A673 (cell line): Measurements from ENCODE around the gene PSMG3. TPM values are rescaled to one million over a fixed set of nuclear protein-coding genes. Genes with fewer than 3 reads are reported as not detected.

Experiments used
- BruUV-seq: library from RNA; stranded (reverse); fragments of 400-500 nt; replicated peaks from 2 replicates; lab custom pipeline; 2021; lab: Mats Ljungman, UMichigan
- CTCF ChIA-PET: fragments of 300-600 bp; sonication (Branson Sonifier 250); formaldehyde crosslinking; loops from one replicate; lab custom pipeline; 2022; ENCODE audit warnings: antibody characterized with exemption; lab: Charles Lee
- POLR2A ChIA-PET: fragments of 300-600 bp; sonication (Branson Sonifier 250); formaldehyde crosslinking; loops from one replicate; lab custom pipeline; 2022; ENCODE audit warnings: antibody characterized with exemption; ENCODE audit not compliant: low non-redundant PET; lab: Charles Lee
- DNase-seq: peaks from one replicate; pipeline ENCODE4 v3.0.0-alpha.2; 2015; ENCODE audit warnings: low spot score
- H3K27ac ChIP-seq: fragments of 200-600 bp; sonication (generic); 2 replicates; pipeline ENCODE4 v1.5.1; 2016; ENCODE audit warnings: mixed run types, low read depth, mild to moderate bottlenecking, mixed read lengths, antibody characterized with exemption, low read length; ENCODE audit not compliant: poor library complexity, severe bottlenecking
- H3K27me3 ChIP-seq: fragments of 200-600 bp; sonication (generic); replicated peaks from 2 replicates; pipeline ENCODE4 v1.6.1; 2017; ENCODE audit warnings: mixed run types, low read depth, mild to moderate bottlenecking, mixed read lengths, antibody characterized with exemption, low read length; ENCODE audit not compliant: insufficient read depth, poor library complexity
- H3K36me3 ChIP-seq: fragments of 200-600 bp; sonication (generic); 2 replicates; pipeline ENCODE4 v1.6.1; 2016; ENCODE audit warnings: mixed run types, mild to moderate bottlenecking, mixed read lengths, antibody characterized with exemption, low read length; ENCODE audit not compliant: insufficient read depth, poor library complexity, severe bottlenecking
- H3K4me1 ChIP-seq: fragments of 200-600 bp; sonication (generic); 2 replicates; pipeline ENCODE4 v1.6.1; 2017; ENCODE audit warnings: mixed run types, mild to moderate bottlenecking, mixed read lengths, antibody characterized with exemption, low read length; ENCODE audit not compliant: insufficient read depth, poor library complexity, severe bottlenecking
- H3K4me3 ChIP-seq: fragments of 200-600 bp; sonication (generic); 2 replicates; pipeline ENCODE4 v1.5.1; 2016; ENCODE audit warnings: low read depth, mixed run types, mild to moderate bottlenecking, mixed read lengths, low read length; ENCODE audit not compliant: poor library complexity, severe bottlenecking
- H3K9me3 ChIP-seq: fragments of 200-600 bp; sonication (generic); 2 replicates; pipeline ENCODE4 v1.6.1; 2016; ENCODE audit warnings: mixed run types, low read depth, mild to moderate bottlenecking, mixed read lengths, antibody characterized with exemption, low read length; ENCODE audit not compliant: poor library complexity, severe bottlenecking
- EZH2 ChIP-seq: fragments of 200-600 bp; sonication (generic); IDR thresholded peaks from 2 replicates; pipeline ENCODE4 v1.6.1; 2017; ENCODE audit warnings: borderline replicate concordance, low read depth, mild to moderate bottlenecking, mixed read lengths, antibody characterized with exemption, low read length; ENCODE audit not compliant: poor library complexity, severe bottlenecking
- intact Hi-C: fragments of 100-400 bp; cut with micrococcal nuclease; formaldehyde crosslinking; loops from one replicate; pipeline ENCODE4 v1.10.0; 2022; ENCODE audit not compliant: unreplicated experiment
- total RNA-seq: library from RNA; stranded (reverse); gene quantifications from 2 replicates; pipeline ENCODE4 v1.2.3, GENCODE V29; 2021
- TF ChIP-seq, protein P1 (sequence below): fragments of 300-800, 200-600 bp; sonication (generic); conservative IDR thresholded peaks from 2 replicates; pipeline ENCODE4 v1.5.1; 2017; ENCODE audit warnings: low read depth, mild to moderate bottlenecking, antibody characterized with exemption, low read length, moderate library complexity, mixed read lengths

Gene PSMG3
- total RNA-seq, 1 experiment from 2014 or later, result 54.9 TPM

DNA sequence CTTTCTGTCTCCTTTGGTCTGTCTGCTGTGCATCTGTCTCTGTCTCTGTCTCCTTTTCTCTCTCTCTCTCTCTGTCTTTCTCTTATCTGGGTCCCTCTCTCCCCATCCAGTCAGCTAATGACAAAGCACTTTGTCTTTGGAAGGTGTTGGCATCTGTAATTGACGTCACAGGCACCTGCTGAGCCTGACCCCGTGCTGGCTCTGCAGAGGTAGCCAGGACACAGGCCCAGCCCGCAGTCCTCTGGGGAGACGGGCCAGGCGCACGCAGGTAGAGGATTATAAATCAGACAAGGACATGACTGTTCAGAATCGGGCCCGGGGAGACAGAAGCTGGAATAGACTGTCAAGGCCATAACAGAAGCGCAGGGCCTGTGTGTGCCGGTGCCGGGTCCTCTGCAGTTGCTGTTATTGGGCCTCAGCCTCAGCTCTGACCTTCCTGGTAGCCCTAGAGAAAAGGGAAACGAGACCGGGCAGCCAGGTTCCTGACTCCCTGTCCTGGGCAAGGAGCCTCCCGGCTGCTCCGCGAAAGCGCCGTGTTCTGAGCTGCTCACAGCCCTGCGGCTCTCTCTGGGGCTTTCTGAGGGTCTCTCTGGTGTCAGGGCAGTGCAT is 10.7 kb upstream of the PSMG3 start:
- peaks cover 4% of the 10 kb centered on the region for H3K4me1 ChIP-seq
- H3K27ac ChIP-seq, result no peak overlapping the region
- TF ChIP-seq EZH2, result no peak
- TF ChIP-seq, protein P1, sequence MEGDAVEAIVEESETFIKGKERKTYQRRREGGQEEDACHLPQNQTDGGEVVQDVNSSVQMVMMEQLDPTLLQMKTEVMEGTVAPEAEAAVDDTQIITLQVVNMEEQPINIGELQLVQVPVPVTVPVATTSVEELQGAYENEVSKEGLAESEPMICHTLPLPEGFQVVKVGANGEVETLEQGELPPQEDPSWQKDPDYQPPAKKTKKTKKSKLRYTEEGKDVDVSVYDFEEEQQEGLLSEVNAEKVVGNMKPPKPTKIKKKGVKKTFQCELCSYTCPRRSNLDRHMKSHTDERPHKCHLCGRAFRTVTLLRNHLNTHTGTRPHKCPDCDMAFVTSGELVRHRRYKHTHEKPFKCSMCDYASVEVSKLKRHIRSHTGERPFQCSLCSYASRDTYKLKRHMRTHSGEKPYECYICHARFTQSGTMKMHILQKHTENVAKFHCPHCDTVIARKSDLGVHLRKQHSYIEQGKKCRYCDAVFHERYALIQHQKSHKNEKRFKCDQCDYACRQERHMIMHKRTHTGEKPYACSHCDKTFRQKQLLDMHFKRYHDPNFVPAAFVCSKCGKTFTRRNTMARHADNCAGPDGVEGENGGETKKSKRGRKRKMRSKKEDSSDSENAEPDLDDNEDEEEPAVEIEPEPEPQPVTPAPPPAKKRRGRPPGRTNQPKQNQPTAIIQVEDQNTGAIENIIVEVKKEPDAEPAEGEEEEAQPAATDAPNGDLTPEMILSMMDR, result no peak
- BruUV-seq, result no TSS peak
- no peaks in the 10 kb centered on the region for H3K9me3 ChIP-seq
- POLR2A ChIA-PET, result no interaction called here
- DNase-seq, result no peak
- intact Hi-C loops, result loop anchor here (10.0 kb wide), 1 partner anchor 174 kb away; no protein-coding TSS in a partner anchor
- H3K36me3 ChIP-seq, result no peaks in the 10 kb centered on the region
- no peaks in the 10 kb centered on the region for H3K27me3 ChIP-seq
- CTCF ChIA-PET, result interaction anchor here (0.6 kb wide), 1 partner anchor 814 kb away, joined by 3 read pairs; no protein-coding TSS in a partner anchor
- H3K4me3 ChIP-seq, result no peak overlapping the region

DNA sequence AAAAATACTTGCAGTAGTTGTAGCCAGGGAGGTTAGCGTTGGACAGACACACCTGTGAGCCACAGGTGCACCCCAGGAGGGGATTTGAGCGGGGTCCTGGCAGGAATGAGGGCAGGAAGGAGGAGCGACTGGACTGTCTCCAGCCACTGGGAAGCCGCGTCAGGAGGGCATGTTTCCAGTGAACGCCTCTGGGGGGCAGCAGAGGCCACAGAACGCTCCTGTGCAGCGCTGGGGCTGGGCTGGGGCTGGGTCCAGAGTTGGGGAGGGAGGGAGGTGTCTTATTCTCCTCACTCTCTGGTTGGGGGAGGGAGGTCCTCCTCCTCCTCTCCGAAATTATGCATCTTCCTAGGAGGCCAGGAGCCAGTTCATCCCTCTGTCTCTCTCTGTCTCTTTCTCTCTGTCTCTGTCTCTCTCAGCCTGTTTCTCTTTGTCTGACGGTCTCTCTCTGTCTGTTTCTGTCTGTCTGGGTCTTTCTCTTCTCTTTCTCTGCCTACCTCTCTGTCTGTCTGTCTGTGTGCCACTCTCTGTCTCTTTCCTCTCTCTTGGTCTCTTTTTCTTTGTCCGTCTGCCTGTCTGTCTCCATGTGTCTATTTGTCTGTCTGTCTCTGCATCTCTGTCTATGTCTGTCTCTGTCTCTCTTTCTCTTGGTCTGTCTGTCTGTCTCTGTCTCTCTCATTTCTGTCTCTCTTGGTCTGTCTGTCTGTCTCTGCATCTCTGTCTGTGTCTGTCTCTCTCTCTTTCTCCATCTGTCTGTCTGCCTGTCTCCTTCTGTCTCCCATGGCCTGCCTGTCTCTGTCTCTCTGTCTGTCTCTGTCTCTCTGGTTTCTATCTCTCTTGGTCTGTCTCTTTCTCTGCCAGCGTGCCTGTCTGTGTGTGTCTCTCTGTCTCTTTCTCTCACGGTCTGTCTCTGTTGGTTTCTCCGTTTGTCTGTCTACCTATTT is 9.9 kb upstream of the PSMG3 start:
- POLR2A ChIA-PET, result no interaction called here
- BruUV-seq, result no TSS peak
- no peaks in the 10 kb centered on the region for H3K27me3 ChIP-seq
- no peaks in the 10 kb centered on the region for H3K9me3 ChIP-seq
- intact Hi-C loops, result loop anchor here (5.0 to 10.0 kb wide), 3 partner anchors 175 to 775 kb away; partner anchors contain the start of gene EIF3B
- H3K4me1 ChIP-seq, result peaks cover 4% of the 10 kb centered on the region
- TF ChIP-seq EZH2, result no peak
- TF ChIP-seq, protein P1, result peak; percentile 88
- peak; percentile 82 for DNase-seq
- H3K36me3 ChIP-seq, result no peaks in the 10 kb centered on the region
- CTCF ChIA-PET, result no interaction called here
- no peak overlapping the region for H3K4me3 ChIP-seq
- H3K27ac ChIP-seq, result no peak overlapping the region

DNA sequence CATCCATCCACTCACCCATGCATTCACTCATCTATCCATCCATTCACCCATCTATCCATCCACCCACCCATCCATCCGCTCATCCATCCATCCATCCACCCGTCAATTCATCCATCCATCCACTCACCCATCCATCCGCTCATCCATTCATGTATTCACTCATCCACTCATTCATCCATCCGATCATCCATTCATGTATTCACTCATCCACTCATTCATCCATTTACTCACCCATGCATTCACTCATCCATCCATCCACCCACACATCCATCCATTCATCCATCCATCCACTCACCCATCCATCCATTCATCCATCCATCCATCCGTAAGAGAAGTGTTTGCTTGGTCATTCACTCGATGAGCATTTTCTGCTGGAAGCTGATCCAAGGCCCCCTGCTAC is 8.7 kb upstream of the PSMG3 start:
- H3K4me1 ChIP-seq, result peaks cover 4% of the 10 kb centered on the region
- no peak for DNase-seq
- TF ChIP-seq EZH2, result no peak
- TF ChIP-seq, protein P1, result no peak
- H3K27me3 ChIP-seq, result no peaks in the 10 kb centered on the region
- no peaks in the 10 kb centered on the region for H3K9me3 ChIP-seq
- ChIA-PET CTCF (interaction anchor here (0.6 kb wide), 2 partner anchors 195 to 856 kb away, joined by 3 to 4 read pairs; no protein-coding TSS in a partner anchor), POLR2A (no interaction called here)
- H3K4me3 ChIP-seq, result no peak overlapping the region
- intact Hi-C loops, result loop anchor here (5.0 to 10.0 kb wide), 2 partner anchors 629 to 776 kb away; partner anchors contain the start of gene EIF3B
- BruUV-seq, result no TSS peak
- H3K36me3 ChIP-seq, result no peaks in the 10 kb centered on the region
- no peak overlapping the region for H3K27ac ChIP-seq
